ENCODE measurements around the gene UBXN4. TPM values are rescaled to one million over a fixed set of nuclear protein-coding genes. Genes with fewer than 3 reads are reported as not detected.

The UBXN4 gene
- total RNA-seq, 4 donors from 2014 or later, result 54.2 to 101 (median 61.3) TPM

DNA sequence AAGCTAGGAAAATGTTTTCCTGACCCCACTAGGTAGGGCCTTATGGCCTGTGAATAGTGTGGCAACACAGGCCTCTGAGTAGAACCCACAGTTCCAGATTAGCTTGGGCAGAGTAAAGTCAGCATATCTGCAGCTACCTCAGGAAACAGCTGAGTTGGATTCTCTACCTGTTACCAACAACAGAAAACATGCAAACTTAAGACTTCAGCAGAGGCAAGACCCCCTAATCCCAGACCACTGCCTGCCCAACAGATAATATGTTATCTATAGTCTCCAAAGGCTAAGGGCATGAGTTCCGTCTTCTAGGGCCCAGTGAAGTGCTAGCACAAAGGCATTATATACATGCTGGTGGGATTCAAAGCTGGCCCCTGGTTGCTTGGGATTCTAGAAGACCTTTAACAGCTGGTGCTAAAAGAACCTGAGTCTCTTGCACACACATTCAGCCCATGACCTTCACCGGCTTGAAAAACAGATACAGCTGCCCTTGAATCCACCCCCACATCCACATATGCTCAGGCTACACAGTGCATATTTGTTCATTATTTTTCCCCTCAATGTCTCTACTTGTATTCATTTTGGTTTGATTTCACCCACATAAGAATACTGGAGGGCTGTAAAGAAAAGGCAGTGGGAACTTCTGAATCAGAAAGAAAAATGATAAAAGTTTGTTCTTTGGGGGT, 13.5 kb upstream of the UBXN4 start:
- H3K36me3 ChIP-seq, result peaks cover 0 to 6% (median 0%) of the 10 kb centered on the region in 4 donors
- H3K9me3 ChIP-seq, result no peaks in the 10 kb centered on the region
- WGBS, 2 donors (ENCODE audit: low coverage in 1 of 2), result 94% methylated on average over 2 of the region's 2 CpGs; no CpG with 5 or more reads in 1 of the 2 donors
- in situ Hi-C loops (cut with MboI; ENCODE audit: low pct_ligation_motif_present in 1 of 4, low pct_unique_long_range_greater_than_20kb in 1 of 4, low sequenced_read_pairs in 3 of 4) (no loop called here), intact Hi-C loops (cut with DNase I; ENCODE audit: low total_unique reads) (loop anchor here (10.0 kb wide), 1 partner anchor 723 kb away; no protein-coding TSS in a partner anchor)
- DNase-seq, result no peak
- TF ChIP-seq, protein P1, sequence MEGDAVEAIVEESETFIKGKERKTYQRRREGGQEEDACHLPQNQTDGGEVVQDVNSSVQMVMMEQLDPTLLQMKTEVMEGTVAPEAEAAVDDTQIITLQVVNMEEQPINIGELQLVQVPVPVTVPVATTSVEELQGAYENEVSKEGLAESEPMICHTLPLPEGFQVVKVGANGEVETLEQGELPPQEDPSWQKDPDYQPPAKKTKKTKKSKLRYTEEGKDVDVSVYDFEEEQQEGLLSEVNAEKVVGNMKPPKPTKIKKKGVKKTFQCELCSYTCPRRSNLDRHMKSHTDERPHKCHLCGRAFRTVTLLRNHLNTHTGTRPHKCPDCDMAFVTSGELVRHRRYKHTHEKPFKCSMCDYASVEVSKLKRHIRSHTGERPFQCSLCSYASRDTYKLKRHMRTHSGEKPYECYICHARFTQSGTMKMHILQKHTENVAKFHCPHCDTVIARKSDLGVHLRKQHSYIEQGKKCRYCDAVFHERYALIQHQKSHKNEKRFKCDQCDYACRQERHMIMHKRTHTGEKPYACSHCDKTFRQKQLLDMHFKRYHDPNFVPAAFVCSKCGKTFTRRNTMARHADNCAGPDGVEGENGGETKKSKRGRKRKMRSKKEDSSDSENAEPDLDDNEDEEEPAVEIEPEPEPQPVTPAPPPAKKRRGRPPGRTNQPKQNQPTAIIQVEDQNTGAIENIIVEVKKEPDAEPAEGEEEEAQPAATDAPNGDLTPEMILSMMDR (IDR thresholded peaks at IDR 0.05), result no peak
- no peak for TF ChIP-seq POLR2AphosphoS5 (IDR thresholded peaks at IDR 0.05)
- TF ChIP-seq POLR2A (IDR thresholded peaks at IDR 0.05), result no peak
- TF ChIP-seq EP300 (IDR thresholded peaks at IDR 0.05; ENCODE audit: low read depth), result no peak
- H3K4me3 ChIP-seq, result no peak overlapping the region
- H3K27ac ChIP-seq, result no peak overlapping the region
- H3K4me1 ChIP-seq, result no peaks in the 10 kb centered on the region
- H3K27me3 ChIP-seq, result no peaks in the 10 kb centered on the region

DNA sequence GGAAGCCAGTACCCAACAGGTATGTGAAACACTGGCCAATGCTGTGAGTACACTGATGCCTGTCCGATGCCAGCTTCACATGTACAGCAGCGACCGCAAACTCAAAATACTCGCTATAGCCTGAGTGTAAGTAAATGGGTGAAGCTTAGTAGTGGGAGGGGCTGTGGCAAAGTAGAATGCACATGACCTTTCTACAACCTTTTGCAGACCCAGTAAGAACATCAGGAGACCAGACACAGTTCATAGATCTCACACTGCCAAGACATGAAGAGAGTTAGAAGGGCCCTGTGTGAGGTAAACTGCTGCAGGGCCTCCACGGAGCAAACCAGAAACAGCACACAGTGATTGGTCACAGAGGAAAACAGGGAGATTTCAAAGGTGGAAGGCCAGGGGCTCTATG, 9.1 kb upstream of the UBXN4 start:
- Histone ChIP-seq H3K9me3 (no peaks in the 10 kb centered on the region), H3K27ac (no peak overlapping the region), H3K4me1 (no peaks in the 10 kb centered on the region), H3K27me3 (no peaks in the 10 kb centered on the region), H3K4me3 (no peak overlapping the region), H3K36me3 (no peaks in the 10 kb centered on the region)
- no peak for DNase-seq
- 91 to 100% methylated on average over 4 to 5 of the region's 5 CpGs for WGBS, 2 donors (ENCODE audit: low coverage in 1 of 2)
- no peak for TF ChIP-seq EP300 (IDR thresholded peaks at IDR 0.05; ENCODE audit: low read depth)
- TF ChIP-seq POLR2A (IDR thresholded peaks at IDR 0.05), result no peak
- intact Hi-C loops (cut with DNase I; ENCODE audit: low total_unique reads), result no loop called here
- in situ Hi-C loops (cut with MboI; ENCODE audit: low pct_ligation_motif_present in 1 of 4, low pct_unique_long_range_greater_than_20kb in 1 of 4, low sequenced_read_pairs in 3 of 4), result no loop called here

DNA sequence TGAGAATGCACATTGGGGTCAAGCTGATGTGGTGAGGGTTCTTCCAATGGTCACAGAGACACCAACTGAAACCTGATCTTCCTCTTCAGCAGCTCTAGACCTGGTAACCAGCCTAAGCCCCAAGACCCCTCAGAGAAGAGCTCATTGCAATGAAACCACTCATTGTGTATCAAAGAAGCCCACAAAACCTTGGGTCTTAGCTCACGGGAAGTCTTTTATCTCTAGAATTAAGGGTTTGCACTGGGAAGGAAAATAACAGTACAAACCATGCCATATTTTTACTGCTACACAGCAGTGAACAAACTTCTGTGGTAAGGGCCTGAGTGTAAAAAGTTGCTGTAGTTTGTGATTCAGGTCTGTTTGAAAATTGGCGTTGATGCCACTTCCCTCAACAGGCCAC, 8.6 kb upstream of the UBXN4 start:
- no peak for TF ChIP-seq EP300 (IDR thresholded peaks at IDR 0.05; ENCODE audit: low read depth)
- TF ChIP-seq, protein P1 (IDR thresholded peaks at IDR 0.05), result no peak
- TF ChIP-seq POLR2A (IDR thresholded peaks at IDR 0.05), result no peak
- no peak for TF ChIP-seq POLR2AphosphoS5 (IDR thresholded peaks at IDR 0.05)
- in situ Hi-C loops (cut with MboI; ENCODE audit: low pct_ligation_motif_present in 1 of 4, low pct_unique_long_range_greater_than_20kb in 1 of 4, low sequenced_read_pairs in 3 of 4) (no loop called here), intact Hi-C loops (cut with DNase I; ENCODE audit: low total_unique reads) (no loop called here)
- Histone ChIP-seq H3K36me3 (no peaks in the 10 kb centered on the region), H3K27ac (no peak overlapping the region), H3K27me3 (no peaks in the 10 kb centered on the region), H3K4me3 (no peak overlapping the region), H3K9me3 (no peaks in the 10 kb centered on the region), H3K4me1 (no peaks in the 10 kb centered on the region)
- no peak for DNase-seq
- 99% methylated on average over 2 of the region's 2 CpGs; no CpG with 5 or more reads in 1 of the 2 donors for WGBS, 2 donors (ENCODE audit: low coverage in 1 of 2)

DNA sequence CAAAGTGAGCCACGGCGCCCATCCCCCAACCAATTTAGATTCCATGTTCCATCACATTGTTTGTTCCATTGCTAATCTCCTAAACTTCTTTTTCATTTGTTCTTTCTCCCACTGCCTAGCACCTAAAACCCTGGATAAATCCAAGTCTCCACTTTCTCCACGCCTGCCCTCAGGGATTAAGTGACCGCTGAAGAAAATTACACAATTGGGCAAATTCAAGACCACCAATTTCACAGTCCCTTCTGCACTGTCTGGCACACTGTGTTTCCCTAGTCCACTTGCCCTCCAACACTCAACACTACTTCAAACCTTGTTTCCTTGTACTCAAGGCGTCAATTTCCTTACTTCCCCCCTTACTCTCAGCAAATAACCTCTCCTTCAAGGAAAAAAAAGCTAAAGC, 5.1 kb upstream of the UBXN4 start:
- intact Hi-C loops (cut with DNase I; ENCODE audit: low total_unique reads) (no loop called here), in situ Hi-C loops (cut with MboI; ENCODE audit: low pct_ligation_motif_present in 1 of 4, low pct_unique_long_range_greater_than_20kb in 1 of 4, low sequenced_read_pairs in 3 of 4) (no loop called here)
- TF ChIP-seq, protein P1 (IDR thresholded peaks at IDR 0.05), result no peak
- TF ChIP-seq EP300 (IDR thresholded peaks at IDR 0.05; ENCODE audit: low read depth) (no peak), POLR2A (IDR thresholded peaks at IDR 0.05) (no peak), POLR2AphosphoS5 (IDR thresholded peaks at IDR 0.05) (no peak)
- H3K4me3 ChIP-seq, result no peak overlapping the region
- DNase-seq, result no peak
- no peaks in the 10 kb centered on the region for H3K9me3 ChIP-seq
- H3K4me1 ChIP-seq, result no peaks in the 10 kb centered on the region
- WGBS, 2 donors (ENCODE audit: low coverage in 1 of 2), result 83 to 93% methylated on average over 5 of the region's 5 CpGs
- no peak overlapping the region for H3K27ac ChIP-seq
- H3K36me3 ChIP-seq, result no peaks in the 10 kb centered on the region
- H3K27me3 ChIP-seq, result no peaks in the 10 kb centered on the region
